ENCODE data around the gene CDCA5. TPM values are rescaled to one million over a fixed set of nuclear protein-coding genes. Genes with fewer than 3 reads are reported as not detected.

Gene CDCA5
- total RNA-seq, 1 experiment from 2014 or later: 119 TPM

DNA sequence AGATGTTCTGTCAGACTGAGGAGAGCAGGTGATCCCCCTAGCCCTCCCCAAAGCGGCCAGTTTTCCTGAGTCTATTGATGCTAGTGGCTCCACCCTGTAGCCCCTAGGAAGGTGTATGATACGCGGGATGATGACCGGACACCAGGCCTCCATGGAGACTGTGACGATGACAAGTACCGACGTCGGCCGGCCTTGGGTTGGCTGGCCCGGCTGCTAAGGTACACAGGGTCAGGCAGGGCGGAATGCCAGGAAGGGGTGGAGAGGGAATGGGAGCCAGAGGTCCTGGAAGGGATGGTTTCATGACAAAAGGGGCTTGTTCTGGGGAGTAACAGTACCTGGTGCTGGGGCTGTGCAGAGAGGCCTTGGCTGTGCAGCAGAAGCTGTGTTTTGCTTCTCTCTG lies 3.4 kb upstream of the CDCA5 start:
- Histone ChIP-seq H3K36me3 (ENCODE audit: insufficient read depth, low read length, poor library complexity, severe bottlenecking) (peaks cover 14% of the 10 kb centered on the region), H3K4me3 (ENCODE audit: low read depth, low read length, poor library complexity, severe bottlenecking) (no peak overlapping the region), H3K9me3 (ENCODE audit: low read depth, low read length, poor library complexity, severe bottlenecking) (no peaks in the 10 kb centered on the region), H3K4me1 (ENCODE audit: insufficient read depth, low read length, poor library complexity, severe bottlenecking) (peaks cover 9% of the 10 kb centered on the region), H3K27me3 (replicated peaks; ENCODE audit: insufficient read depth, low read depth, low read length, poor library complexity) (no peaks in the 10 kb centered on the region), H3K27ac (ENCODE audit: low read depth, low read length, poor library complexity, severe bottlenecking) (no peak overlapping the region)
- no peak for DNase-seq (ENCODE audit: low spot score)
- TF ChIP-seq CTCF (conservative IDR thresholded peaks at IDR 0.05; ENCODE audit: low read depth, low read length) (no peak), EZH2 (IDR thresholded peaks at IDR 0.05; ENCODE audit: borderline replicate concordance, low read depth, low read length, poor library complexity, severe bottlenecking) (no peak)
- intact Hi-C loops (cut with micrococcal nuclease; ENCODE audit: unreplicated experiment): no loop called here
- CTCF ChIA-PET: no interaction called here
- POLR2A ChIA-PET (ENCODE audit: low non-redundant PET): no interaction called here
- no TSS peak for BruUV-seq (replicated peaks)

DNA sequence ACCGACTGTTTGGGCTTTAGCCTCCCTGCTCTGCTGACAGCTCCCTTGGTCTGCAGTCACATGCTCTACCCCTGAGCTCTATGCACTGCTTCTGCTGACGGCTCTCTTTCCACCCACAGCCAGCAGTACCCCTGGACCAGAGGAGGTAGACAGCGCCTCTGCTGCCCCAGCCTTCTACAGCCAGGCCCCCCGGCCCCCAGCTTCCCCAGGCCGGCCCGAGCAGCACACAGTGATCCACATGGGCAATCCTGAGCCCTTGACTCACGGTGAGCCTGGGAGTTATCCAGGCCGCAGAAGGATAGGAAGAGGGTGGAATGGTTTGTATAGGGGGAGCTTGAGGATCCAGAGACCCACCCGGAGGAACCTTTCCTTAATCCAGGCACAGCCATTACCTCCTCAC lies 3.0 kb upstream of the CDCA5 start:
- Histone ChIP-seq H3K4me1 (ENCODE audit: insufficient read depth, low read length, poor library complexity, severe bottlenecking) (peaks cover 12% of the 10 kb centered on the region), H3K27me3 (replicated peaks; ENCODE audit: insufficient read depth, low read depth, low read length, poor library complexity) (no peaks in the 10 kb centered on the region), H3K36me3 (ENCODE audit: insufficient read depth, low read length, poor library complexity, severe bottlenecking) (peaks cover 18% of the 10 kb centered on the region), H3K9me3 (ENCODE audit: low read depth, low read length, poor library complexity, severe bottlenecking) (no peaks in the 10 kb centered on the region), H3K27ac (ENCODE audit: low read depth, low read length, poor library complexity, severe bottlenecking) (no peak overlapping the region), H3K4me3 (ENCODE audit: low read depth, low read length, poor library complexity, severe bottlenecking) (no peak overlapping the region)
- no peak for TF ChIP-seq CTCF (conservative IDR thresholded peaks at IDR 0.05; ENCODE audit: low read depth, low read length)
- intact Hi-C loops (cut with micrococcal nuclease; ENCODE audit: unreplicated experiment): no loop called here
- POLR2A ChIA-PET (ENCODE audit: low non-redundant PET): no interaction called here
- CTCF ChIA-PET: no interaction called here
- DNase-seq (ENCODE audit: low spot score): no peak
- BruUV-seq (replicated peaks): no TSS peak

- H3K4me1 ChIP-seq (ENCODE audit: insufficient read depth, low read length, poor library complexity, severe bottlenecking): peaks cover 12% of the 10 kb centered on the region
- H3K4me3 ChIP-seq (ENCODE audit: low read depth, low read length, poor library complexity, severe bottlenecking): no peak overlapping the region
- H3K27me3 ChIP-seq (replicated peaks; ENCODE audit: insufficient read depth, low read depth, low read length, poor library complexity): no peaks in the 10 kb centered on the region
- no TSS peak for BruUV-seq (replicated peaks)
- TF ChIP-seq EZH2 (IDR thresholded peaks at IDR 0.05; ENCODE audit: borderline replicate concordance, low read depth, low read length, poor library complexity, severe bottlenecking) (no peak), CTCF (conservative IDR thresholded peaks at IDR 0.05; ENCODE audit: low read depth, low read length) (no peak)
- intact Hi-C loops (cut with micrococcal nuclease; ENCODE audit: unreplicated experiment): no loop called here
- peaks cover 29% of the 10 kb centered on the region for H3K36me3 ChIP-seq (ENCODE audit: insufficient read depth, low read length, poor library complexity, severe bottlenecking)
- ChIA-PET CTCF (interaction anchor here (0.7 to 1.1 kb wide), 2 partner anchors 26 to 28 kb away, joined by 3 read pairs; partner anchors contain the start of gene TM7SF2), POLR2A (ENCODE audit: low non-redundant PET) (no interaction called here)
- no peaks in the 10 kb centered on the region for H3K9me3 ChIP-seq (ENCODE audit: low read depth, low read length, poor library complexity, severe bottlenecking)
- H3K27ac ChIP-seq (ENCODE audit: low read depth, low read length, poor library complexity, severe bottlenecking): no peak overlapping the region
- no peak for DNase-seq (ENCODE audit: low spot score)
Observed at GRCh38 chr11:65085446-65085845, 1.6 kb upstream of the CDCA5 start.
